Mucosa of descending colon (tissue), 3 donors: Measurements from ENCODE around the gene E4F1. TPM values are rescaled to one million over a fixed set of nuclear protein-coding genes. Genes with fewer than 3 reads are reported as not detected.
"Not testable (repeated sequence)": the region's sequence is repeated elsewhere in the genome, so short reads cannot be mapped to it uniquely, and the experiment has no call there.

ENCODE experiments used
- ATAC-seq: fragments of 200-7000 bp; cut with Tn5 transposase; one replicate; pipeline ENCODE4 v1.9.1; 2020; ENCODE audit warnings: mild to moderate bottlenecking, moderate library complexity
- DNase-seq, 3 donors: peaks; one replicate each; pipeline ENCODE4 v3.0.0-alpha.2; 2020
- H3K36me3 ChIP-seq: fragments of 200-600 bp; one replicate; pipeline ENCODE4 v1.8.0; 2021; ENCODE audit warnings: low read depth, mild to moderate bottlenecking
- H3K4me1 ChIP-seq: fragments of 200-600 bp; one replicate; pipeline ENCODE4 v1.8.0; 2021; ENCODE audit warnings: low read depth, mild to moderate bottlenecking
- H3K4me3 ChIP-seq: fragments of 200-600 bp; one replicate; pipeline ENCODE4 v1.8.0; 2021; ENCODE audit warnings: mild to moderate bottlenecking
- H3K9me3 ChIP-seq: fragments of 200-600 bp; one replicate; pipeline ENCODE4 v1.8.0; 2021; ENCODE audit warnings: mild to moderate bottlenecking
- CTCF ChIP-seq: fragments of 200-600 bp; IDR thresholded peaks from one replicate; pipeline ENCODE4 v1.8.0; 2022; ENCODE audit warnings: antibody characterized with exemption, mild to moderate bottlenecking
- intact Hi-C, 2 donors: fragments of 100-400 bp; cut with DNase I in 1 of 2; cut with micrococcal nuclease in 1 of 2; formaldehyde crosslinking; loops; one replicate each; pipeline versions ENCODE4 v1.11.0 to v1.11.1; 2022; cut with DNase I, micrococcal nuclease
- total RNA-seq, 3 donors: library from RNA; stranded (reverse); fragmentation: NEBNext Ultra II Directional in 2 of 3; extraction: Animal tissue kit (Norgen Biotek cat#: 25700) in 2 of 3; gene quantifications; one replicate each; pipeline versions ENCODE4 v1.2.1 to v1.2.4, GENCODE V29; 2021 to 2023
- donor health status: DM: no; HTN: no; CAD: no; lungs with moderate emphysema.
- donor health status: DM: no; HTN: no; CAD: no.
- donor health status: DM: no; HTN: yes; CAD: no.

The E4F1 gene
- total RNA-seq, 3 donors from 2014 or later, result 23.5 to 28.3 (median 24.2) TPM

GRCh38 chr16:2199095-2199494 is 24.3 kb upstream of the E4F1 start:
- H3K4me1 ChIP-seq, result peaks cover 14% of the 10 kb centered on the region
- no peak overlapping the region for H3K4me3 ChIP-seq
- intact Hi-C loops, result no loop called here
- no peak for ATAC-seq
- no peak for TF ChIP-seq CTCF
- H3K9me3 ChIP-seq, result no peaks in the 10 kb centered on the region
- DNase-seq, result no peak
- H3K36me3 ChIP-seq, result no peaks in the 10 kb centered on the region

- intact Hi-C loops, result no loop called here
- no peaks in the 10 kb centered on the region for H3K9me3 ChIP-seq
These were observed 23.7 kb upstream of the E4F1 start for GRCh38 chr16:2199621-2200139.

GRCh38 chr16:2200313-2200712 is 23.1 kb upstream of the E4F1 start:
- H3K4me1 ChIP-seq, result peaks cover 13% of the 10 kb centered on the region
- H3K9me3 ChIP-seq, result no peaks in the 10 kb centered on the region
- ATAC-seq, result no peak
- no peak overlapping the region for H3K4me3 ChIP-seq
- intact Hi-C loops, result no loop called here
- no peaks in the 10 kb centered on the region for H3K36me3 ChIP-seq
- DNase-seq, result no peak
- TF ChIP-seq CTCF, result no peak

More at GRCh38 chr16:2199621-2200139, 23.7 kb upstream of the E4F1 start:
- H3K4me3 ChIP-seq, result no peak overlapping the region
- no peak for DNase-seq
- peaks cover 15% of the 10 kb centered on the region for H3K4me1 ChIP-seq
- no peaks in the 10 kb centered on the region for H3K36me3 ChIP-seq
- no peak for TF ChIP-seq CTCF
- no peak for ATAC-seq

- H3K9me3 ChIP-seq, H3K36me3 ChIP-seq, intact Hi-C loops, DNase-seq, H3K4me3 ChIP-seq, ATAC-seq: not testable (repeated sequence)
- peaks cover 13% of the 10 kb centered on the region for H3K4me1 ChIP-seq
These were observed 20.2 kb upstream of the E4F1 start for GRCh38 chr16:2203119-2203688.

- Histone ChIP-seq H3K9me3 (no peaks in the 10 kb centered on the region), H3K4me3 (peak overlapping the region; percentile 65), H3K4me1 (peaks cover 13% of the 10 kb centered on the region), H3K36me3 (no peaks in the 10 kb centered on the region)
- intact Hi-C loops, result no loop called here
- no peak for TF ChIP-seq CTCF
- ATAC-seq (no peak), DNase-seq (no peak)
These were observed 18.8 kb upstream of the E4F1 start for GRCh38 chr16:2204416-2205103.
